ENCODE measurements around the gene NRGN.

GRCh38 chr11:124759266-124760204 lies 19.8 kb downstream of the NRGN start:
- TF ChIP-seq CTCF (IDR thresholded peaks at IDR 0.05 in 8 of 11, conservative IDR thresholded peaks at IDR 0.05 in 3 of 11) (peak in 1 of 11 experiments; percentile 15), POLR2A (IDR thresholded peaks at IDR 0.05) (no peak)
